GM19438 (cell line): Measurements from ENCODE around the gene AFF1.
"Not testable (repeated sequence)": the region's sequence is repeated elsewhere in the genome, so short reads cannot be mapped to it uniquely, and the experiment has no call there.

Experiments used
- ATAC-seq: cut with Tn5 transposase; IDR thresholded peaks from one replicate; pipeline ENCODE4 v1.9.1; 2021; ENCODE audit warnings: low read depth; ENCODE audit not compliant: unreplicated experiment

Gene AFF1

DNA sequence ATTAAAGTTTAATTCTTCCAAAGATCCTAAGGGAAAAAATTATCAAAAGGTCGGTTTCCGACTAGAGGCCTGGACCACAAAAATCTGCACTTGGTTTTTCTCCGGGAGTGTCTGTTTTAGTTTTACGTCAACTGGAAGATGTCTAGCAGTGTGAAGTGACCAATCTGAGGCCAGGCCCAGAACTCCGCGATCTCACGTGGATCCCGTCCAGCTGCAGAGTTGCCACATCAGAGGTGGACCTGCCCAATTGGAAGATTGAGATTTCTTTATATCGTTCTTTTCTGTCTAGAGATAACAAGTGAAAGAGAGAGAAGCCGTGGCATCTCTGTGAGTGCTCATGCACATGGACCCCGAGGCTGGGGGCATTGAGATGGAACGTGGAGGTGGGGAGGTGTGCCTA is 115.8 kb downstream of the AFF1 start:
- ATAC-seq: no peak

DNA sequence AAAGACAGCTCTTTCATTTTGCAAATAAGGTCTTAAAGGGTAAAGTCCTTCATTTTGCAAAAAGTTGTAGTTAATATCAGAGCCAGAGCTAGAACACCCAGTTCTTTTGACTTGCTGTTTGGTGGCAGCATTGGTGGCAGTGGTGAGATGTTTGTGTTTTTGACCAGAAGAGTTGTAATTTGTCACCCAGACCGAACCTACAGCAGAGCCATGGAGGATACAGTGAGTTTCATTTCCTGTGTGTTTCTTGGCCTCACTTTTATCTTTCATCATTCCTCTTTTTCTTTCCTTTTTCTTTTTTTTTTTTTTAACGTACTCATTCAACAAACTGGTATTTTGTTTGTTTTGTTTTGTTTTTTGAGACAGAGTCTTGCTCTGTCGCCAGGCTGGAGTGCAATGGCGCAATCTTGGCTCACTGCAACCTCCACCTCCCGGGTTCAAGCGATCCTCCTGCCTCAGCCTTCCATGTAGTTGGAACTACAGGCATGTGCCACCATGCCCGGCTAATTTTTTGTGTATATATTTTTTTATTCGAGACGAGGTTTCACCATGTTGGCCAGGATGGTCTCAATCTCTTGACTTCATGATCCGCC is 116.4 kb downstream of the AFF1 start:
- ATAC-seq: no peak

DNA sequence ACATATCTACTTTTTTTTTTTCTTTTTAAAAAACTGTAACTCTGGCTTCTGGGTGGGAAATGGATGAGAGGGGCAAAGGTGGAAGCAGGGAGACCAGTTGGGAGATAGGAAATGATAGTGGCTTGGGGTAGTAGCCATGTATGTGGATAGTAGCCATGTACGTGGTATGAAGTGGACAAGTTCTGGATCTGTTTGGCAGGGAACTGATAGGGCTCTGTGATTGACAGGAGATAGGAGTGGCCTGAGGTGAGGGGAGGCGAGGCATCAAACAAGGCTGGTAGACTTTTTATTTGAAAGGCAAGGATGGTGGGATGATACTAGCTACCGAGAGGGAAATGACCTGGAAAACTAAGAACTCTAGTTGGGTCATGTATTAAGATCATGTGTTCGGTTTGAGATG is 117.8 kb downstream of the AFF1 start:
- no peak for ATAC-seq

DNA sequence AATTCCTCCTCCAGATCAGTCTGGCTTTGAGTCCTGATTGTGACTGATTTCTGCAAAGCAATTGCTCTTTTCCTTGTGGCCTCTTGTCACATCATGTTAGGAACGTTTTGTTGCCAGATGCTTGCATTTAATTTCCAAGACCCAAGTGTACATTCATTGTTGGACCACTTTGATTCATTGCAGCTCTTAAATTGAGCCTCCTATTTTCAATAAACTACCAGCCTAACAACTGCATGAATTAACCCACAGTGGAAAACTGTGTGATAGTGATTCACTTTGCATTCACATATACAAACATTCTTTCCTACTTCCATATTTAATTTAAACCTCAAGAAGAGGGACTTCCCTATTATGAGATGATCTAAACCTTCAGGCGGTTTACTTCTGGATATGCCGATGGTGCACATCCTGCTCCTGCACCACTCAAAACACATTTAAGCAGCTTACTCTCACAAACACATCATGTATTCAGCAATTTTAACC is 118.4 kb downstream of the AFF1 start:
- ATAC-seq: no peak

DNA sequence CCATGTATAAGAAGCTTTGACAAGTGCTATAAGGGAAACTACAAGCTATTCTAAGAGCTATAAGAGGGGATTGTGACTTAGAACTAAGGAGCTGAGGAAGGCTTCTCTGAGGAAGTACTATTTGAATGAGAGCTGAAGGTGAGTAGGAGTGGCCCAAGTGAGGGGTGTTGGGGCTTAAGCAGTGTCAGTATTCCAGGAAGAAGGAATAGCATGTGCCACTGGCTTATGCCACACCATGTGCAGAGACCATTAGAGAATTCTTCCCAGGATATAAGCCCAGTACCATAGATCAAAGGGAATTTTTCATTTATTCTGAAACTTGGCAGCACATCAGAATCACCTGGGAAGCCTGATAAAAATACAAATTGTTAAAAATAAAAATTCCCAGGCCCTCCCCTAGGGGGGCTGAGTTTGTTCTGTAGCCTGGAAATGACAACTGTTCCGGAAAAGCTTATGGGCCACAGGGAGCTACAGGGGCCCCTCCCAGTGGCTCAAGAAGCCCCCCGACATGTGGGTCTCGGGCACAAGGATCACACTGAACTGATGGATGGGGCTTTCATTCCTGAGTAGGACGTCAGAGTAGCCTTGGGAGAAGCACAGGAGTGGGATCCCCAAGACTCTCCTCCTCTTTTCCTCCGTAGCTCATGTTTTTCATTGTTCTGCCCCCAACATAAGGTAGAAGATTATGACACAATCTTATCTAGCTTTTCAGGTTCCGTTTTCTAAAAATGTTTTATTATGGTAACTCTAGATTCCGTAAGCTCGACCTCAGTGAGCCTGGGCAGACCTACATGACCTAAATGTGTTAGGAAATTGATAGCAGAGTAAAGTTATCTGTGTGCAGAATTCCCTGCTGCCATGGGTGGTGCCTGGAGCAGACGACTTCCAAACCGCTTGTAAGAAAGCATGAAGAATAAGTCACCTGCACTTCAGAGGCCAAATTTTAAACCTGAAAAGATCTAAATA is 119.3 kb downstream of the AFF1 start:
- ATAC-seq: no peak

DNA sequence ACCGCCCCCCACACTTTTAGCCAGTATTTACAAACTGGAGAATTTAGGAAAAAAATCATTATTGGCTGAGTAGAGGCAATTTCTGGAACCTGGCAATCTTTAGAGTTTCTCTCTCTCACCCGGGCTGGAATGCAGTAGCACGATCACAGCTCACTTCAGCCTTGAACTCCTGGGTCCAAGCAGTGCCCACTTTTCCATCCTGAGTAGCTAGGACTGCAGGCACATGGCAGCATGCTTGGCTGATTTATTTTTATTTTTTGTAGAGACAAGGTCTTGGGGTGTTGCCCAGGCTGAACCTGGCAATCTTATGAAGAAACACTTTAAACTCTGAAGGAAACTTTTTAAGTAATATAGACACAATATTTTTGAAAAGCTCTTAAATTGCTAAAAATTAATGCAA is 120.1 kb downstream of the AFF1 start:
- ATAC-seq: no peak

DNA sequence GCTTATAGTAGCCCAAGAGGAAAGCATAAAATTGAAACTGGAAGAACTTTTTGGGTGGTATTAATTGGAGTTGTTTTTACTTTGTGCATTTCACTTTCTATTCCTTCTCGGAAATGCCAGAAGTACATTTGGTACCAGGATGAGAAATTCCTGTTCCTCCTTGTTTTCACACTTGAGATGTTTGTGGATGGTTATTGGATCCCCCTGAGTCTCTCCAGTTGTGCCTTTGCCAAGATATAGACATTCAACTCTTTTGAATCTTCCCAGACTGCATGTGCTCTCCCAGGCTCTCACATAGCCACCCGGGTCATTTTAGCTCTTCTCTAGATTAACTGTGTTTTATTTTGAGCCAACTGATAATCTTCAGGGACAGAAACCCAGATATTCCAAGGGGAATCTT is 120.5 kb downstream of the AFF1 start:
- ATAC-seq: no peak

DNA sequence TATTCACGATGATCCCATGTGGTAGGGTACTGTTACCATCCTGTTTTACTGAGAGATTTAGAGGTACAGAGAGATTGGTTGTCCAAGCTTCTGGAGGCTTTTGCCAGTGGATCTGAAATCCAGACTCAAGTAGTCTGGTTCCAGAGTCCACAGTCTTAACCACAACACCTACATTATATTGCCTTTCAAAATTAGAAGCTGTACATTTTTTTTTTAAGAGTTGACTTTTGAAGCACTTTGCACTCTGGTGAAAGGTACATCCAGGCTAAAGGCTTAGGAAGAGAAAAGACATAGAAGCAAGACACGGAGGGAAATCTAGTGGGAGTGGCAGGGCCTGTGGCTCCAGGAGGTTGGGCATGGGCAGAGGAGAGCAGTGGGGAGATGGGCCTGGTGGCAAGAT is 122.1 kb downstream of the AFF1 start:
- ATAC-seq: no peak

DNA sequence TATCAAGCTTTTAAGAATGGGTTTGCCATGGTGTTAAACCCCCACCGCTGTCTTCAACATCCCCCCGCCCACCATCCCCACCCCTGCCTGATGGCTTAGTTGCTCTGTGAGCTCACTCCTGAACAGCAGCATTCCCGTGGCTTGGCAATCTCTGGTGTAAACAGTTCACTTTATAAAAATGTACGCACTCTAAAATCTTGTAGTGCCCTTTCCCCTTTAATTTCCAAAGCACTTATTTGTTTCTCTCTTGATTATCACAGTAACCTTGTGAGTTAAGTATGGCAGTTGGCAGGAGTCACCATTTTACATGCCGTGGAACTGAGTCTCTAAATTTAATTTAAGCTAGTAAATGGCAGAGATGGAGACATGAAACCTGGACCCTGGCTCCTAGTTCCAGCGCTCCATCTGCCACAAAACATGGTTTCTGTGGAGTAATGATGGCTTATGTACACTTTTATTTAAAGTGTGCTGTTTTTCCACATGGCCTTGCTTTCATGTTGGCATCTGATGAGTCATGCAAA is 123.1 kb downstream of the AFF1 start:
- no peak for ATAC-seq

DNA sequence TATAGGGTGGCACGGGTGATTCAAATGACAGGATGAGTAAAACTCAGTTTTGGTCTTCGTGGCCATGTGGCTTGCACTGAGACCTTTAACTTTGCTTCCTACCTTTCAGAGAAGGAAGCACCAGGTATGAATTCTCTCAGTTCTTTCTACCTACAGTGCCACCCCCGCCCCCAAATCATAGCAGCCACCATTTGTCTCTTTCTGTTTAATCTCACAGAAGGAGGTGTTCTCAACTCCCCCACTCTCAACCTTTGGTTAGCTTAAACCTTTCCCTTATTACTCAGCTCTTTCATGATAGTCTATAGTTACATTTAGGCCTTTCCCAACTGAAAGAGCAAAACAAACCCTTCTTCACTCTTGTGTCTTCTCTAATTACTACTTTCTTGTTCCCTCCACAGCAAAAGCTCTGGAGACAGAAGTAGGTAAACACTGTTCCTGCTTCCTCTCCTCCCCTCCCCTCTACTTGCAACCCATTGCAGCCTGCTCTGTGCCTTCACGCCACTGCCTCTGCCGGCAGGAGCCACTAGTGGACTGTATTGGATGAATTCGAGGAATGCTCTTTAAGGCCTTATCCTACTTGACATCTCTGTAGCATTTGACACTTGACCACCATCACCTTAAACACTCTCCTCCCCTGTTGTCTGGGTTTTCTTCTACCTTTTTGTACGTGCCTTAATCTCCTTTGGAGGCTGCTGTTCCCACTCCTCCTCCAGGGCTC is 123.7 kb downstream of the AFF1 start:
- ATAC-seq: no peak

DNA sequence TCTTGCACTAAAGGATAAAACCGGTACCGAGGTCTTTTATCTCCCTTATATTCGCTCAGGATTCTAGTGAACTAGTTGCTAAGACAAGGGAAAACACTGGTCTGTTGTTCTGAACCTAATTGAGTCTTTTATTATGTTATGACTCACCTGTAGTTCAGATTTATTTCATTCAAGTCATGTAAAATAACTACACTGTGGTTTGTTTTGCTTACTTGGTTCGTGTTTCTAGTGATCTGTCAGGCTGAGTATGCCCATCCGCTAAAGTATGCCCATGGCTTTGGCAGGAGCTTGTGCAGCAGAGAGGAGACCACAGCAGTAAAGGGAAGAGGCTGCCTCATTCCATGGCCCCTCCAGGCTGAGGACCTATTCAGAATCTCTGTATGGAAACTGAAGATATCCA is 126.1 kb downstream of the AFF1 start:
- ATAC-seq: no peak

DNA sequence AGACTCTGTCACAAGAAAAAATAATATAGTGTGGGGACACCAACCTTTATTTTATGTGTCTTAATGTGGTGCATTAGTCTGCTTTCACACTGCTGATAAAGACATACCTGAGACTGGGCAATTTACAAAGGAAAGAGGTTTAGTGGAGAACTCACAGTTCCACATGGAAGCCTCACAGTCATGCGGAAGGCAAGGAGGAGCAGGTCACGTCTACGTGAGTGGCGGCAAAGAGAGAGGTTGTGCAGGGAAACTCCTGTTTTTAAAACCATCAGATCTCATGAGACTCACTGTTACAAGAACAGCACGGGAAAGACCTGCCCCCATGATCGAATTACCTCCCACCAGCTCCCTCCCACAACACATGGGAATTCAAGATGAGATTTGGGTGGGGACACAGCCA is 130.2 kb downstream of the AFF1 start:
- no peak for ATAC-seq

DNA sequence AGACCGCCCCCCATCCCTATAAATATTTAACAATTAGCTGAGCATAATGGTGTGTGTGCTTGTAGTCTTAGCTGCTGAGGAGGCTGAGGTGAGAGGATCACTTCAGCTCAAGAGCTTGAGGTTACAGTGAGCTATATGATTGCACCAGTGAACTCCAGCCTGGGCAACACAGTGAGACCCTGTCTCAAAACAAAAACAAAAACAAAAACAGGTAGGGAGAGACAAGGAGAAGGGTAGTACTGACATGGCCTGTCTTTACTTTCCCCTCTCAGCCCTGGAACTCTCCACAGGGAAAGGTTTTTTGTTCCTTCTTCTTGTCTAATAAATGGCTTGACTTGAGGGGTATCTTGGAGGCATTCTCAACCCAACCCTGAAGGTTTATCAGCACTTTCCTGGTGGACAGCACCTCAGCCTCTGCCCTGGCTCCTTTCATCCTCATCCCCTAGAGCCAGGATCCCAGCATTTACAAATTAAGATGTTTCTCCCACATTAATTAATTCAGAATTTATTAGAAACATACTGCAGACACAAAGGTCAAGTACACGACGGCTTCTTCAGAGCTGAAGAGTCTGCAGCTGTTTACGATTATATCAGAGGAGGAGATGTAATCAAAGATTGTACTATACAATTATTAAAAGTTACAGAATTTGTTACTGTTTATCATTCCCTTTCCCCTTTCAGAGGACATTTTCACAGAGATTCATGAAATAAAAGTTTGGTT is 131.8 kb downstream of the AFF1 start:
- ATAC-seq: no peak

DNA sequence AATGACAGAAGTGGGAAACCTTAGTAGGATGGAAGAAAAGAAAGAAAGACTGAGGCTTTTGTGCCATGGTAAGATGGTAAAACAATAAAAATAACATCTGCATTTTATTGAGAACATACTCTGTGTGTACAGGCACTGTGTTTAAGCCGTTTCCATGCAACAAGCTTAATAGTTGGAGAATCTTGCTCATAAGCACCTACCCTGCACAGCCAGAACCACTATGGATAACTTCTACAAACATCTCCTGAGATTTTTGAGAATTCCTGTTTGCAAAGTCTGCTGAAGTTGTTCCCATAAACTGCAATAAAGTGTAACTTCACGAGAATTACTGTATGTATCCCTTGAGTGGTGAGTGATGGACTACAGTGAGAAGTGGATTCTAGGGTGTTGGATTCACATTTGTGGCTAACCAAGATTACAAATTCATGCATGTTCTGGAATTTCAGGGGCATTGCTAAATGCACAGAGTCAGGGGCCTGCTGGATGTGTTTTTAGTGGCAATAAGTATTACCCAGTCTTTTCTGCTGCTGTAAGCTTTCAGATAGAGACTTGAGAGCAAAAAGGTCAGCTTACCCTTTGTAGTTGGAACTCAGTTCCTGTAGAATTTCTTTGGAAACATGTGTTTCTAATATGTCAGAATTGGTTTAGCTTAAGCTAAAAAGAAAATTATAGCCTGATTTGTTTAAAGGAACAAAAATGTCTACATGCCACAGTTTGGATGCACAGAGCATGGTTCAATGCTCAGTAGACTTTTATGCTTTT is 132.5 kb downstream of the AFF1 start:
- no peak for ATAC-seq

DNA sequence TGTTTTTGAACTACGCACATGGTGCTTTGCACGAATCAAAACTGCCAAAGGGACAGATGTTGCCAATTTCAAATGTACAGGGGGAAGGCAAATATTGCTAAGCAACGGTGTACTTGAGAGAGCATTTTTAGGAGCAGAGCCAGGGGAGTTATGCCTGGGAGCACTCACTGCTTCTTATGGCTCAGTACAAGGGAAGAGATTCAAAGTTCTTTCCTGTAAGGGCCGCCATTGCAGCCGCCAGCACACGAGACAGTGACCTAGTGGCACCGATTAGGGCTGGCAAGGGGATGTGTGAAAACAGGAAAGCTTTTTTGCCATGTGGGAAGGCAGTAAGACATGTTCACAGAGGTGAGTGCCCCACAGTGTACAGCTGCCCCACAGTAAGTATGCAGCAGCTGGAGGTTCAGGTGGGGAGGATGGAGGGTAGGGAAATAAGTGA is 133.8 kb downstream of the AFF1 start:
- ATAC-seq: no peak

DNA sequence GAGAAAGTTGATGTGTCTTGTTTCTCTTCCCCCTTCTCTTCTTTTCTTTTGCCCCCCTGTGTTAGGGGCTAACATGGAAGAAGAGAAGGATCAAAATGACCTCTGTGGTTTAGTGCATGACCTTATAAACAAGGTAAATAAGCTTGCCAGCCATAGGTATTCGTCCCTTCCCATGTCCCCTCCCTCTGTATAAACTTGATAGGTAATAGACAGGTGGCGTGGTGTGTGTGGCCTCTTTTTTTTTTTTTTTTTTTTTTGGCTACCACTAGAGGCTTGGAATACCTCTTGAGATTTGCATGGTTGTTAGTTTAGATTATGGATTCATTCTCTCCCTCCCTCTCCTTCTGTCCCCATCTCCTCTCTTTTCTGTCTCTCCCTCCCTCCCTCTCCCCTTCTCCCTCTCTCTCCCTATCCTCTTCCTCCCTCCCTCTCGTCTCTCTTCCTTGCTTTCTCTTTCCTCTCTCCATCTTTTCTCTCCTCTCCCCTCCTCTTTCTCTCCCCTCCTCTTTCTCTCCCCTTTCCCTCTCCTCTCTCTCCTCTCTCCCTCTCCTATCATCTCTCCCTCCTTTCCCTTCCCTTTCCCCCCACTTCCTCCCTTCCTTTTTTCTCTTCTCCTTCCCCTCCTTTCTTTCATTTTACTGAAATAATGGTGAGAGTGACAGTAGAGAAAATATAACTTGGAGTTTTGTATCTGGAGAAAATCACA is 134.4 kb downstream of the AFF1 start:
- ATAC-seq: no peak

DNA sequence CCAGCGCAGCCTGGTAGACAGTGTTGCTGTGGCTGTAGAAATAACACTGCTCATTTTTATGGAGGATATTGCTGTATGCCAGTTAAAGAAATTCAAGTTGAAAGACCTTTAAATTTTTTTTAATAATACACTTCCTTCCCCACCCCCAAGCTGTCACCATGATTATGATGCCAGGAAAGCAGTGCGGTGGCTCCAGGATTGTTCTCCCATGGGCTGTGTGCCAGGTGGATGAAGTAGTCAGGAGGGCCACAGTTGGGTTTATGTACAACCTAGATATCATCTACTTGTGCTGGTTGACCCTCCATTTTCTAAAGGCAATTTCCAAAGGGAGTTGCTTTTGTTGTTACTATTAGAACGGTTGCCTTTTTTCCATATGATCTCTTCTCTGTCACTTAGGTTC is 136.6 kb downstream of the AFF1 start:
- ATAC-seq: no peak

DNA sequence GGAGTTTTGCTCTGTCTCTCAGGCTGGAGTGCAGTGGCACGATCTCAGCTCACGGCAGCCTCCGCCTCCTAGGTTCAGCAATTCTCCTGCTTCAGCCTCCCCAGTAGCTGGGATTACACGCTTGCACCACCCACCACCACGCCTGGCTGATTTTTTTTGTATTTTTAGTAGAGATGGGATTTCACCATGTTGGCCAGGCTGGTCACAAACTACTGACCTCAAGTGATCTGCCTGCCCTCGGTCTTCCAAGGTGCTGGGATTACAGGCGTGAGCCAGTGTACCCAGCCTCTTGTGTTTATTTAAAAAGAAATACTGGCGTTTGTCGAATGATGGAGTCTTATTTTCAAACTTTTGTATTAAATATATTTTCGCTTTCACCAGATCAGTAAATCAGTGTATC is 137.7 kb downstream of the AFF1 start:
- not testable (repeated sequence) for ATAC-seq
